NCI-H82 (cell line): ENCODE measurements around the gene CRCP.

Source experiments
- DNase-seq: peaks from one replicate; lab custom pipeline; 2025; lab: John Stamatoyannopoulos, UW

The CRCP gene

GRCh38 chr7:66189695-66190503 lies 75.3 kb downstream of the CRCP start:
- no peak for DNase-seq

- DNase-seq = no peak
These were observed 75.8 kb downstream of the CRCP start for GRCh38 chr7:66190504-66190857.

- DNase-seq = no peak
These were observed 78.6 kb downstream of the CRCP start for GRCh38 chr7:66193146-66193725.

GRCh38 chr7:66198469-66198868 lies 83.8 kb downstream of the CRCP start:
- DNase-seq = no peak

GRCh38 chr7:66198956-66199355 lies 84.3 kb downstream of the CRCP start:
- no peak for DNase-seq

GRCh38 chr7:66202441-66202840 lies 87.8 kb downstream of the CRCP start:
- DNase-seq = no peak
